WTC11 (cell line): ENCODE measurements around the gene P2RX1.

Experiments
- FOXJ3 ChIP-seq: sonication (generic); formaldehyde crosslinking; IDR thresholded peaks from 2 replicates; pipeline ENCODE4 v1.9.0; 2021; ENCODE audit warnings: missing genetic modification reagents, mild to moderate bottlenecking, borderline replicate concordance
- IRF2 ChIP-seq: sonication (generic); formaldehyde crosslinking; IDR thresholded peaks from 2 replicates; pipeline ENCODE4 v1.8.0; 2022; ENCODE audit warnings: low read depth, missing genetic modification reagents, borderline replicate concordance
- NFYB ChIP-seq: sonication (generic); formaldehyde crosslinking; conservative IDR thresholded peaks from 2 replicates; pipeline ENCODE4 v1.8.0; 2022; ENCODE audit warnings: low read depth, missing genetic modification reagents
- PRRX2 ChIP-seq: fragments of 250-450 bp; sonication (Bioruptor Pico); IDR thresholded peaks from 2 replicates; pipeline ENCODE4 v1.8.0; 2021; ENCODE audit warnings: mild to moderate bottlenecking
- TEAD4 ChIP-seq: sonication (generic); formaldehyde crosslinking; IDR thresholded peaks from 2 replicates; pipeline ENCODE4 v1.8.0; 2022; ENCODE audit warnings: mild to moderate bottlenecking, missing genetic modification reagents
- ZNF138 ChIP-seq: sonication (generic); formaldehyde crosslinking; conservative IDR thresholded peaks from 2 replicates; pipeline ENCODE4 v1.8.1; 2022; ENCODE audit warnings: mild to moderate bottlenecking, moderate library complexity, missing genetic modification reagents
- ZNF232 ChIP-seq: sonication (generic); formaldehyde crosslinking; IDR thresholded peaks from 2 replicates; pipeline ENCODE4 v1.8.0; 2022; ENCODE audit warnings: mild to moderate bottlenecking, missing genetic modification reagents
- TF ChIP-seq, protein P1 (sequence below): sonication (generic); formaldehyde crosslinking; IDR thresholded peaks from 2 replicates; pipeline ENCODE4 v1.8.0; 2022; ENCODE audit warnings: mild to moderate bottlenecking, missing genetic modification reagents
- TF ChIP-seq, protein P2 (sequence below): fragments of 200-600 bp; IDR thresholded peaks from 2 replicates; pipeline ENCODE4 v1.8.0; 2022; ENCODE audit warnings: antibody characterized with exemption
- TF ChIP-seq, protein P3 (sequence below): sonication (generic); formaldehyde crosslinking; IDR thresholded peaks from 2 replicates; pipeline ENCODE4 v1.8.0; 2022; ENCODE audit warnings: mild to moderate bottlenecking, missing genetic modification reagents
- TF ChIP-seq, protein P4 (sequence below): sonication (generic); formaldehyde crosslinking; IDR thresholded peaks from 2 replicates; pipeline ENCODE4 v1.8.1; 2022; ENCODE audit warnings: low read depth, mild to moderate bottlenecking, moderate library complexity, missing genetic modification reagents, borderline replicate concordance
- TF ChIP-seq, protein P5 (sequence below): sonication (generic); formaldehyde crosslinking; IDR thresholded peaks from 2 replicates; pipeline ENCODE4 v1.8.0; 2022; ENCODE audit warnings: mild to moderate bottlenecking, missing genetic modification reagents
- TF ChIP-seq, protein P6 (sequence below): sonication (generic); formaldehyde crosslinking; IDR thresholded peaks from 2 replicates; pipeline ENCODE4 v1.8.1; 2023; ENCODE audit warnings: mild to moderate bottlenecking, missing genetic modification reagents
- TF ChIP-seq, protein P7 (sequence below): sonication (generic); formaldehyde crosslinking; IDR thresholded peaks from 2 replicates; pipeline ENCODE4 v1.8.0; 2023; ENCODE audit warnings: missing genetic modification reagents, mild to moderate bottlenecking, borderline replicate concordance

DNA sequence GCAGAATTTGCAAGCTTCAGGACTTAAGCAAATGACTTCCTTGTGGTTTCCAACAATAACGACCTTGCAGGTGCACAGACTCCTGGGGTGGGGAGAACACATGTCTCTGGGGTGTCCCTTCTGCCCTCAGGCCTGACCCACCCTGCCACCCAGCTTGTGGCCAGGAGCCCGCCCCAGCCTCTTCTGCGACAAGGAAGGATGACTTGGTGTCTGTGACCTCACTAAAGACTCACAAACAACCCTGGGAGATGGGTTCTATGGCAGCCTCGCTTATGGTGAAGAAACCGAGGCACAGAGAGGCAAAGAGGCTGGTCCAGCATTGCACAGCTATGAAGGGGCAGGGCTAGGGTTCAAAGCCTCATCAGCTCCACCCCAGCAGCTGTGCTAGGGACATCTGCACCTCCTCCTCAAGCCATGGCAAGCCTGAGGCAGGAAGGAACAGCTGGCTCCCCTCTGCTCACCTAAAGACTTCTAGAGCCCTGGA is 45.3 kb upstream of the P2RX1 start:
- TF ChIP-seq, protein P1, sequence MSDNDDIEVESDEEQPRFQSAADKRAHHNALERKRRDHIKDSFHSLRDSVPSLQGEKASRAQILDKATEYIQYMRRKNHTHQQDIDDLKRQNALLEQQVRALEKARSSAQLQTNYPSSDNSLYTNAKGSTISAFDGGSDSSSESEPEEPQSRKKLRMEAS (CRISPR knock-in tag): no peak
- TF ChIP-seq, protein P2, sequence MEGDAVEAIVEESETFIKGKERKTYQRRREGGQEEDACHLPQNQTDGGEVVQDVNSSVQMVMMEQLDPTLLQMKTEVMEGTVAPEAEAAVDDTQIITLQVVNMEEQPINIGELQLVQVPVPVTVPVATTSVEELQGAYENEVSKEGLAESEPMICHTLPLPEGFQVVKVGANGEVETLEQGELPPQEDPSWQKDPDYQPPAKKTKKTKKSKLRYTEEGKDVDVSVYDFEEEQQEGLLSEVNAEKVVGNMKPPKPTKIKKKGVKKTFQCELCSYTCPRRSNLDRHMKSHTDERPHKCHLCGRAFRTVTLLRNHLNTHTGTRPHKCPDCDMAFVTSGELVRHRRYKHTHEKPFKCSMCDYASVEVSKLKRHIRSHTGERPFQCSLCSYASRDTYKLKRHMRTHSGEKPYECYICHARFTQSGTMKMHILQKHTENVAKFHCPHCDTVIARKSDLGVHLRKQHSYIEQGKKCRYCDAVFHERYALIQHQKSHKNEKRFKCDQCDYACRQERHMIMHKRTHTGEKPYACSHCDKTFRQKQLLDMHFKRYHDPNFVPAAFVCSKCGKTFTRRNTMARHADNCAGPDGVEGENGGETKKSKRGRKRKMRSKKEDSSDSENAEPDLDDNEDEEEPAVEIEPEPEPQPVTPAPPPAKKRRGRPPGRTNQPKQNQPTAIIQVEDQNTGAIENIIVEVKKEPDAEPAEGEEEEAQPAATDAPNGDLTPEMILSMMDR: no peak
- TF ChIP-seq, protein P3, sequence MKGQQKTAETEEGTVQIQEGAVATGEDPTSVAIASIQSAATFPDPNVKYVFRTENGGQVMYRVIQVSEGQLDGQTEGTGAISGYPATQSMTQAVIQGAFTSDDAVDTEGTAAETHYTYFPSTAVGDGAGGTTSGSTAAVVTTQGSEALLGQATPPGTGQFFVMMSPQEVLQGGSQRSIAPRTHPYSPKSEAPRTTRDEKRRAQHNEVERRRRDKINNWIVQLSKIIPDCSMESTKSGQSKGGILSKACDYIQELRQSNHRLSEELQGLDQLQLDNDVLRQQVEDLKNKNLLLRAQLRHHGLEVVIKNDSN: no peak
- TF ChIP-seq FOXJ3 (CRISPR knock-in tag) (no peak), NFYB (no peak), IRF2 (CRISPR knock-in tag) (no peak), ZNF138 (no peak), PRRX2 (CRISPR knock-in tag) (no peak), ZNF232 (CRISPR knock-in tag) (no peak), TEAD4 (CRISPR knock-in tag) (no peak)
- TF ChIP-seq, protein P4, sequence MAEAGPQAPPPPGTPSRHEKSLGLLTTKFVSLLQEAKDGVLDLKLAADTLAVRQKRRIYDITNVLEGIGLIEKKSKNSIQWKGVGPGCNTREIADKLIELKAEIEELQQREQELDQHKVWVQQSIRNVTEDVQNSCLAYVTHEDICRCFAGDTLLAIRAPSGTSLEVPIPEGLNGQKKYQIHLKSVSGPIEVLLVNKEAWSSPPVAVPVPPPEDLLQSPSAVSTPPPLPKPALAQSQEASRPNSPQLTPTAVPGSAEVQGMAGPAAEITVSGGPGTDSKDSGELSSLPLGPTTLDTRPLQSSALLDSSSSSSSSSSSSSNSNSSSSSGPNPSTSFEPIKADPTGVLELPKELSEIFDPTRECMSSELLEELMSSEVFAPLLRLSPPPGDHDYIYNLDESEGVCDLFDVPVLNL (CRISPR knock-in tag): no peak
- TF ChIP-seq, protein P5, sequence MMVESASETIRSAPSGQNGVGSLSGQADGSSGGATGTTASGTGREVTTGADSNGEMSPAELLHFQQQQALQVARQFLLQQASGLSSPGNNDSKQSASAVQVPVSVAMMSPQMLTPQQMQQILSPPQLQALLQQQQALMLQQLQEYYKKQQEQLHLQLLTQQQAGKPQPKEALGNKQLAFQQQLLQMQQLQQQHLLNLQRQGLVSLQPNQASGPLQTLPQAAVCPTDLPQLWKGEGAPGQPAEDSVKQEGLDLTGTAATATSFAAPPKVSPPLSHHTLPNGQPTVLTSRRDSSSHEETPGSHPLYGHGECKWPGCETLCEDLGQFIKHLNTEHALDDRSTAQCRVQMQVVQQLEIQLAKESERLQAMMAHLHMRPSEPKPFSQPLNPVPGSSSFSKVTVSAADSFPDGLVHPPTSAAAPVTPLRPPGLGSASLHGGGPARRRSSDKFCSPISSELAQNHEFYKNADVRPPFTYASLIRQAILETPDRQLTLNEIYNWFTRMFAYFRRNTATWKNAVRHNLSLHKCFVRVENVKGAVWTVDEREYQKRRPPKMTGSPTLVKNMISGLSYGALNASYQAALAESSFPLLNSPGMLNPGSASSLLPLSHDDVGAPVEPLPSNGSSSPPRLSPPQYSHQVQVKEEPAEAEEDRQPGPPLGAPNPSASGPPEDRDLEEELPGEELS (CRISPR knock-in tag): no peak
- TF ChIP-seq, protein P6, sequence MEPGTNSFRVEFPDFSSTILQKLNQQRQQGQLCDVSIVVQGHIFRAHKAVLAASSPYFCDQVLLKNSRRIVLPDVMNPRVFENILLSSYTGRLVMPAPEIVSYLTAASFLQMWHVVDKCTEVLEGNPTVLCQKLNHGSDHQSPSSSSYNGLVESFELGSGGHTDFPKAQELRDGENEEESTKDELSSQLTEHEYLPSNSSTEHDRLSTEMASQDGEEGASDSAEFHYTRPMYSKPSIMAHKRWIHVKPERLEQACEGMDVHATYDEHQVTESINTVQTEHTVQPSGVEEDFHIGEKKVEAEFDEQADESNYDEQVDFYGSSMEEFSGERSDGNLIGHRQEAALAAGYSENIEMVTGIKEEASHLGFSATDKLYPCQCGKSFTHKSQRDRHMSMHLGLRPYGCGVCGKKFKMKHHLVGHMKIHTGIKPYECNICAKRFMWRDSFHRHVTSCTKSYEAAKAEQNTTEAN (CRISPR knock-in tag): no peak
- TF ChIP-seq, protein P7, sequence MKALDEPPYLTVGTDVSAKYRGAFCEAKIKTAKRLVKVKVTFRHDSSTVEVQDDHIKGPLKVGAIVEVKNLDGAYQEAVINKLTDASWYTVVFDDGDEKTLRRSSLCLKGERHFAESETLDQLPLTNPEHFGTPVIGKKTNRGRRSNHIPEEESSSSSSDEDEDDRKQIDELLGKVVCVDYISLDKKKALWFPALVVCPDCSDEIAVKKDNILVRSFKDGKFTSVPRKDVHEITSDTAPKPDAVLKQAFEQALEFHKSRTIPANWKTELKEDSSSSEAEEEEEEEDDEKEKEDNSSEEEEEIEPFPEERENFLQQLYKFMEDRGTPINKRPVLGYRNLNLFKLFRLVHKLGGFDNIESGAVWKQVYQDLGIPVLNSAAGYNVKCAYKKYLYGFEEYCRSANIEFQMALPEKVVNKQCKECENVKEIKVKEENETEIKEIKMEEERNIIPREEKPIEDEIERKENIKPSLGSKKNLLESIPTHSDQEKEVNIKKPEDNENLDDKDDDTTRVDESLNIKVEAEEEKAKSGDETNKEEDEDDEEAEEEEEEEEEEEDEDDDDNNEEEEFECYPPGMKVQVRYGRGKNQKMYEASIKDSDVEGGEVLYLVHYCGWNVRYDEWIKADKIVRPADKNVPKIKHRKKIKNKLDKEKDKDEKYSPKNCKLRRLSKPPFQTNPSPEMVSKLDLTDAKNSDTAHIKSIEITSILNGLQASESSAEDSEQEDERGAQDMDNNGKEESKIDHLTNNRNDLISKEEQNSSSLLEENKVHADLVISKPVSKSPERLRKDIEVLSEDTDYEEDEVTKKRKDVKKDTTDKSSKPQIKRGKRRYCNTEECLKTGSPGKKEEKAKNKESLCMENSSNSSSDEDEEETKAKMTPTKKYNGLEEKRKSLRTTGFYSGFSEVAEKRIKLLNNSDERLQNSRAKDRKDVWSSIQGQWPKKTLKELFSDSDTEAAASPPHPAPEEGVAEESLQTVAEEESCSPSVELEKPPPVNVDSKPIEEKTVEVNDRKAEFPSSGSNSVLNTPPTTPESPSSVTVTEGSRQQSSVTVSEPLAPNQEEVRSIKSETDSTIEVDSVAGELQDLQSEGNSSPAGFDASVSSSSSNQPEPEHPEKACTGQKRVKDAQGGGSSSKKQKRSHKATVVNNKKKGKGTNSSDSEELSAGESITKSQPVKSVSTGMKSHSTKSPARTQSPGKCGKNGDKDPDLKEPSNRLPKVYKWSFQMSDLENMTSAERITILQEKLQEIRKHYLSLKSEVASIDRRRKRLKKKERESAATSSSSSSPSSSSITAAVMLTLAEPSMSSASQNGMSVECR (CRISPR knock-in tag): no peak
